B cell (primary cell): ENCODE measurements around the gene N4BP2L2. TPM values are rescaled to one million over a fixed set of nuclear protein-coding genes. Genes with fewer than 3 reads are reported as not detected.

Experiments
- ATAC-seq: fragments of 200-7000 bp; cut with Tn5 transposase; one replicate; pipeline ENCODE4 v1.10.0; 2021; ENCODE audit warnings: low read depth, mild to moderate bottlenecking, moderate number of reproducible peaks, moderate library complexity
- CTCF ChIA-PET: fragments of 350-600 bp; sonication (Branson Sonifier 250); formaldehyde crosslinking; loops from one replicate; lab custom pipeline; 2021; ENCODE audit warnings: antibody characterized with exemption, inconsistent platforms; lab: Charles Lee
- POLR2A ChIA-PET: fragments of 350-600 bp; sonication (Branson Sonifier 250); formaldehyde crosslinking; loops from one replicate; lab custom pipeline; 2021; ENCODE audit warnings: antibody characterized with exemption; lab: Charles Lee
- DNase-seq: peaks from one replicate; pipeline ENCODE4 v3.0.0; 2013
- H2AFZ ChIP-seq: 2 replicates; pipeline ENCODE4 v1.6.1; 2012; ENCODE audit warnings: mild to moderate bottlenecking, low read depth, low read length; ENCODE audit not compliant: insufficient read depth, poor library complexity, severe bottlenecking
- H3K27ac ChIP-seq, 2 donors: 1 replicate in 1 of 2; 2 replicates in 1 of 2; pipeline ENCODE4 v1.5.1; 2012 to 2013; ENCODE audit warnings: low read length in 2 of 2, mild to moderate bottlenecking in 2 of 2, moderate library complexity in 1 of 2
- H3K27me3 ChIP-seq, 4 experiments: fragments of 200-600 bp in 1 of 4; sonication (generic) in 1 of 4; replicated peaks in 1 of 4; 1 replicate in 2 of 4; 2 replicates in 2 of 4; pipeline versions ENCODE4 v1.6.1 to v1.7.0; 2013 to 2016; ENCODE audit warnings: low read length in 3 of 4, mild to moderate bottlenecking in 2 of 4, mixed read lengths in 1 of 4, moderate library complexity in 1 of 4; ENCODE audit not compliant: insufficient read depth in 4 of 4, control insufficient read depth in 3 of 4; ENCODE audit errors: control extremely low read depth in 1 of 4
- H3K36me3 ChIP-seq, 2 experiments: replicated peaks in 1 of 2; 1 replicate in 1 of 2; 2 replicates in 1 of 2; pipeline versions ENCODE4 v1.6.1 to v1.7.1; 2013; ENCODE audit warnings: low read length in 1 of 2; ENCODE audit not compliant: insufficient read depth in 2 of 2, control insufficient read depth in 1 of 2; ENCODE audit errors: control extremely low read depth in 1 of 2, extremely low read depth in 1 of 2
- H3K4me1 ChIP-seq, 2 donors: fragments of 200-600 bp in 1 of 2; sonication (generic) in 1 of 2; 1 replicate in 1 of 2; 2 replicates in 1 of 2; pipeline versions ENCODE4 v1.5.1 to v1.6.1; 2013 to 2017; ENCODE audit warnings: low read length in 2 of 2; ENCODE audit not compliant: control insufficient read depth in 2 of 2, insufficient read depth in 2 of 2
- H3K4me2 ChIP-seq: replicated peaks from 2 replicates; pipeline ENCODE3; 2012; ENCODE audit warnings: mild to moderate bottlenecking, low read depth, low read length; ENCODE audit not compliant: poor library complexity, severe bottlenecking
- H3K4me3 ChIP-seq, 5 experiments: fragments of 200-600 bp in 1 of 5; sonication (generic) in 1 of 5; 1 replicate in 3 of 5; 2 replicates in 2 of 5; pipeline versions ENCODE4 v1.5.1 to v1.7.0; 2011 to 2016; ENCODE audit warnings: low read length in 4 of 5, mild to moderate bottlenecking in 4 of 5, low read depth in 2 of 5, control low read depth in 1 of 5, moderate library complexity in 1 of 5; ENCODE audit not compliant: insufficient read depth in 1 of 5; ENCODE audit errors: control extremely low read depth in 1 of 5, extremely low read depth in 1 of 5
- H3K79me2 ChIP-seq: fragments of 200-600 bp; sonication (generic); one replicate; pipeline ENCODE4 v1.6.0; 2016; ENCODE audit warnings: low read length; ENCODE audit not compliant: control insufficient read depth, insufficient read depth
- H3K9ac ChIP-seq: fragments of 200-600 bp; sonication (generic); 2 replicates; pipeline ENCODE4 v1.6.1; 2017; ENCODE audit warnings: mild to moderate bottlenecking, low read length, moderate library complexity
- H3K9me3 ChIP-seq, 3 donors: one replicate each; pipeline versions ENCODE4 v1.6.1 to v1.7.1; 2013; ENCODE audit warnings: low read length in 2 of 3; ENCODE audit not compliant: control insufficient read depth in 2 of 3, insufficient read depth in 1 of 3; ENCODE audit errors: control extremely low read depth in 1 of 3
- H4K20me1 ChIP-seq: 2 replicates; pipeline ENCODE4 v1.6.0; 2012; ENCODE audit warnings: mild to moderate bottlenecking, low read length; ENCODE audit not compliant: insufficient read depth, control insufficient read depth, poor library complexity, severe bottlenecking
- H3K27ac Mint-ChIP-seq: one replicate; pipeline ENCODE4 v1.8.0; 2021; ENCODE audit warnings: mixed read lengths
- H3K27me3 Mint-ChIP-seq: one replicate; pipeline ENCODE4 v1.8.0; 2021; ENCODE audit warnings: mixed read lengths
- H3K4me1 Mint-ChIP-seq: one replicate; pipeline ENCODE4 v1.8.0; 2021; ENCODE audit warnings: mixed read lengths
- H3K4me3 Mint-ChIP-seq: one replicate; pipeline ENCODE4 v1.8.0; 2021; ENCODE audit warnings: mixed read lengths
- H3K9me3 Mint-ChIP-seq: one replicate; pipeline ENCODE4 v1.8.0; 2022; ENCODE audit warnings: mixed read lengths; ENCODE audit not compliant: insufficient read depth
- CTCF ChIP-seq: fragments of 200-600 bp; IDR thresholded peaks from one replicate; pipeline ENCODE4 v1.8.0; 2022; ENCODE audit warnings: antibody characterized with exemption, mild to moderate bottlenecking
- EZH2 ChIP-seq: IDR thresholded peaks from 2 replicates; pipeline ENCODE4 v1.6.1; 2012; ENCODE audit warnings: borderline replicate concordance, low read depth, mild to moderate bottlenecking, moderate library complexity, low read length; ENCODE audit not compliant: insufficient read depth, poor library complexity, severe bottlenecking
- WGBS: methylation state at CpG from one replicate; pipeline ENCODE4 v1.1.5; 2013; ENCODE audit warnings: missing lambda C conversion rate; ENCODE audit not compliant: insufficient coverage; 5-methylcytosine and 5-hydroxymethylcytosine counted together
- intact Hi-C: fragments of 100-400 bp; cut with micrococcal nuclease; formaldehyde crosslinking; loops from one replicate; pipeline ENCODE4 v1.10.0; 2022
- polyA plus RNA-seq: library from polyadenylated mRNA; depleted of rRNA; stranded (reverse); fragments of >200 nt; gene quantifications from 2 replicates; pipeline ENCODE4 v1.2.3, GENCODE V29; 2012
- total RNA-seq, 2 donors: library from RNA; stranded (reverse); fragments of 120-200 nt in 1 of 2; gene quantifications; 1 replicate in 1 of 2; 2 replicates in 1 of 2; pipeline versions ENCODE4 v1.2.3 to v1.2.4, GENCODE V29; 2013 to 2022

N4BP2L2 gene
- total and polyA plus RNA-seq, 2 donors (not counting 1 experiment from before 2014, with no cell fraction given) = 63.9 to 239 TPM

DNA sequence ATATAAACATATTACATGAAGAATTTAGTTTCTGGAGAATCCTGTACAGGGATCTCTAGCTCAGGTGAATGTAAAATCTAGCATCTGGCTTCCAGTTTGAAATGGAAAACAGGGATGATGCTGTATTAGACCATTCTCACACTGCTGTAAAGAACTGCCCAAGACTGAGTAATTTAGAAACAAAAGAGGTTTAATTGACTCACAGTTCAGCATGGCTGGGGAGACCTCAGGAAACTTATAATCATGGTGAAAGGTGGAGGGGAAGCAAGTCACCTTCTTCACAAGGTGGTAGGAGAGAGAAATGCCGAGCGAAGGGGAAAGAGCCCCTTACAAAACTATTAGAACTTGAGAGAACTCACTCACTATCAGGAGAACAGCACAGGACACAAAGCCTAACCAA, 17.0 kb upstream of the N4BP2L2 start:
- H3K27me3 ChIP-seq = no peaks in the 10 kb centered on the region
- CTCF ChIA-PET = interaction anchor here (1.1 kb wide), 1 partner anchor 25 kb away, joined by 4 read pairs; no protein-coding TSS in a partner anchor
- no peak for TF ChIP-seq CTCF
- no peak for TF ChIP-seq EZH2
- H3K4me3 ChIP-seq = no peak overlapping the region
- H3K27ac ChIP-seq = no peak overlapping the region
- peaks cover 4% of the 10 kb centered on the region for H3K27me3 Mint-ChIP-seq
- WGBS = no CpG with 5 or more reads among the region's 2 CpGs
- intact Hi-C loops = no loop called here
- H3K9ac ChIP-seq = no peak overlapping the region
- POLR2A ChIA-PET = no interaction called here
- no peak overlapping the region for H3K4me3 Mint-ChIP-seq
- H3K4me2 ChIP-seq = no peak overlapping the region
- no peak overlapping the region for H3K27ac Mint-ChIP-seq
- no peaks in the 10 kb centered on the region for H3K79me2 ChIP-seq
- peaks cover 0 to 4% (median 2%) of the 10 kb centered on the region in 3 donors for H3K9me3 ChIP-seq
- H3K9me3 Mint-ChIP-seq = peaks cover 2% of the 10 kb centered on the region
- H3K4me1 Mint-ChIP-seq = peaks cover 2% of the 10 kb centered on the region
- H3K4me1 ChIP-seq = no peaks in the 10 kb centered on the region
- no peaks in the 10 kb centered on the region for H3K36me3 ChIP-seq
- ATAC-seq = no peak
- no peaks in the 10 kb centered on the region for H4K20me1 ChIP-seq
- H2AFZ ChIP-seq = no peak overlapping the region
- DNase-seq = no peak

DNA sequence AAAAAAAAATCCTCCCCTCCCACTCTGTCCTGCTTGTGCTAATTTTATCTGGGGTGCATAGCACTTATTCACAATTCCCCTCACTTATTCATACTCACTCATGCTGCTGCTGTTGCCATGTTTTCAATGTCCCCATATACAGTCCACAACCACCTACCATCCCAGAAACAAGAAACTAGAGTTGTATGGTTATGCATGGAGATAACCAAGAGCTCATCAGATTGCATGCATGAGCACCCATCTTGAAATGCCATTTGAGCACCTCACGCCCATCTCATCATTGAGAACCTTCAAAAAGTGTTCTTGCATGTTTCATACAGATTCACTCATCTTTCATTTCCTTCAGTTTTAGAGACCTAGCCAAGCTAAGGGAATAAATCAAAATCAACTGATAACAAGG, 15.1 kb upstream of the N4BP2L2 start:
- POLR2A ChIA-PET = no interaction called here
- Histone ChIP-seq H2AFZ (no peak overlapping the region), H3K36me3 (no peaks in the 10 kb centered on the region), H3K79me2 (no peaks in the 10 kb centered on the region), H3K4me1 (no peaks in the 10 kb centered on the region), H3K9ac (no peak overlapping the region), H3K27ac (no peak overlapping the region), H3K9me3 (no peaks in the 10 kb centered on the region), H3K4me2 (no peak overlapping the region), H3K4me3 (no peak overlapping the region), H3K27me3 (no peaks in the 10 kb centered on the region), H4K20me1 (no peaks in the 10 kb centered on the region)
- Mint-ChIP-seq H3K27ac (no peak overlapping the region), H3K4me3 (no peak overlapping the region), H3K27me3 (peaks cover 4% of the 10 kb centered on the region), H3K4me1 (peaks cover 2% of the 10 kb centered on the region), H3K9me3 (no peaks in the 10 kb centered on the region)
- WGBS = no CpG with 5 or more reads among the region's 1 CpG
- DNase-seq = no peak
- TF ChIP-seq EZH2 = no peak
- no peak for TF ChIP-seq CTCF
- CTCF ChIA-PET = no interaction called here
- intact Hi-C loops = no loop called here
- no peak for ATAC-seq
